Skeletal muscle tissue (tissue), 4 donors: Measurements from ENCODE around the gene PFKL. TPM values are rescaled to one million over a fixed set of nuclear protein-coding genes. Genes with fewer than 3 reads are reported as not detected.
"Not testable (repeated sequence)": the region's sequence is repeated elsewhere in the genome, so short reads cannot be mapped to it uniquely, and the experiment has no call there.

Experiments
- H3K27ac ChIP-seq: one replicate; pipeline ENCODE4 v1.7.0; 2013; ENCODE audit warnings: mild to moderate bottlenecking, low read depth, low read length, inconsistent platforms
- H3K27me3 ChIP-seq, 3 donors: one replicate each; pipeline ENCODE4 v1.7.0; 2013; ENCODE audit warnings: low read length in 3 of 3; ENCODE audit not compliant: control insufficient read depth in 3 of 3, insufficient read depth in 3 of 3
- H3K36me3 ChIP-seq, 3 donors: one replicate each; pipeline ENCODE4 v1.7.0; 2013; ENCODE audit warnings: low read length in 3 of 3; ENCODE audit not compliant: control insufficient read depth in 3 of 3, insufficient read depth in 3 of 3
- H3K4me1 ChIP-seq, 3 donors: one replicate each; pipeline ENCODE4 v1.7.0; 2013; ENCODE audit warnings: low read length in 3 of 3, mild to moderate bottlenecking in 3 of 3; ENCODE audit not compliant: control insufficient read depth in 3 of 3, insufficient read depth in 3 of 3
- H3K4me3 ChIP-seq, 3 donors: one replicate each; pipeline ENCODE4 v1.7.0; 2013; ENCODE audit warnings: low read length in 3 of 3
- H3K9ac ChIP-seq, 3 donors: one replicate each; pipeline ENCODE4 v1.7.0; 2013; ENCODE audit warnings: low read length in 3 of 3, mild to moderate bottlenecking in 3 of 3, moderate library complexity in 2 of 3, low read depth in 1 of 3
- H3K9me3 ChIP-seq, 3 donors: one replicate each; pipeline ENCODE4 v1.7.0; 2013; ENCODE audit warnings: low read length in 3 of 3; ENCODE audit not compliant: control insufficient read depth in 3 of 3
- total RNA-seq: library from RNA; depleted of rRNA; stranded (reverse); fragments of >200 nt; gene quantifications from one replicate; pipeline ENCODE4 v1.2.3, GENCODE V29; 2014
- donor health status: Osteomylitis.

The PFKL gene
- total RNA-seq, 1 donor from 2014 or later = 72.0 TPM

DNA sequence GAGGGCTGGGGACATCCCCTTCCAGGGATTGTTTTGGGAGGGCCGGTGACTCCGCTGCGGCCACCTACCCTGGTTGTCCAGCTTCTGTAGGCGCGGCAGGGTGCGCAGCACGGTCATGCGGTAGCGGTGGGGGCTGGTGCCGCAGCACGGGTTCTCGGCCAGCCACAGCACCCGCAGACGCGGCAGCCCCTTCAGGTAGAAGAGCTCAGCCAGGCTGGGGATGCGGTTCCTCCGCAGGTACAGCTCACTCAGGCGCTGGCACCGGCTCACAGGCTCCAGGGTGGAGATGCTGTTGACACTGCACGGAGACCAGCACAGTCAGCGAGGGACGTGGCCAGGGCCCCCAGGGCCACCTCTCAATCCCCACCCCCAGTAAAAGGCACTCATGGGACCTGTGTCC is 33.1 kb downstream of the PFKL start:
- no peak overlapping the region for H3K9ac ChIP-seq
- no peaks in the 10 kb centered on the region for H3K9me3 ChIP-seq
- no peaks in the 10 kb centered on the region for H3K27me3 ChIP-seq
- H3K36me3 ChIP-seq = peaks cover 8 to 13% (median 13%) of the 10 kb centered on the region in 3 donors
- H3K4me3 ChIP-seq = no peak overlapping the region
- H3K27ac ChIP-seq = no peak overlapping the region
- H3K4me1 ChIP-seq = peaks cover 1 to 7% (median 4%) of the 10 kb centered on the region in 3 donors

DNA sequence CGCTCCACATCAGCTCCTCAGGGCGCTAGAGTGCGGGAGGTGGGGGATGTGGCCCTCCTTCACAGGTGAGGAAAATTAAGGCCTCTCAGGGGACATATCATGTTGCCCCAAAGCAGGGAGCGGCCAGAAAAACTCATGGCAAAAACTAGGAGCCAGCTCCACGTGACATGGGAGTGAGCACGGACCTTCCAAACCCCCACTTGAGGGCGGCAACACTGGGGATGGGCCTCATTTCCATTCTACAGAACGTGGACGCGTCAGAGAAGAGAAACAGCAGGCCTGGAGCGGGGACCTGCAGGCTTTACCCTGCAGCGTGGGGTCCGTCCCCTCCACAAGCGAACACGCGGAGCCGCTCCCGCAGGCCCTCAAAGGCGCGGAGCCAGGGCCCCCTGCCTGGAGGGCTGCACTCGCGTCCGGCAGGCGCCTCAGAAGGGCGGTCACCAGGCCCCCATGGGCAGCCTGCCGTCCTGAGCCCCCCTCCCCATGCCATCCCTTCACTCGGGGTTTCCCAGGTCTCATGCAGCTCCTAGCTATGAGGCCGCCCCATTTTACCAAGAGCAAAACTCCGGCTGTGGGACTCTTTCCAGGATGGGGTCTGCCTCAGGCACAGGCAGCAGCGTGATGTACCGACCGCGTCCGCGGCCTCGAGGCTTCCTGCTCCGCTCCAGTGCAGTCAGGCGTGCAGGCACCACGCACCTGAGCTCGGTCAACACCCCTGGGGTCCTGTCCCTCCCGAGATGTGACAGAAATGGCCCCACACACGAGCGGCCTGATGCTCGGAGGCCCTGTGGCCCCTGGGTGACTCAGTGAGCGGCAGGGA is 33.9 kb downstream of the PFKL start:
- no peak overlapping the region for H3K9ac ChIP-seq
- peaks cover 8 to 13% (median 13%) of the 10 kb centered on the region in 3 donors for H3K36me3 ChIP-seq
- H3K9me3 ChIP-seq = no peaks in the 10 kb centered on the region
- no peaks in the 10 kb centered on the region for H3K27me3 ChIP-seq
- no peak overlapping the region for H3K27ac ChIP-seq
- H3K4me1 ChIP-seq = peaks cover 6 to 12% (median 8%) of the 10 kb centered on the region in 3 donors
- H3K4me3 ChIP-seq = no peak overlapping the region

DNA sequence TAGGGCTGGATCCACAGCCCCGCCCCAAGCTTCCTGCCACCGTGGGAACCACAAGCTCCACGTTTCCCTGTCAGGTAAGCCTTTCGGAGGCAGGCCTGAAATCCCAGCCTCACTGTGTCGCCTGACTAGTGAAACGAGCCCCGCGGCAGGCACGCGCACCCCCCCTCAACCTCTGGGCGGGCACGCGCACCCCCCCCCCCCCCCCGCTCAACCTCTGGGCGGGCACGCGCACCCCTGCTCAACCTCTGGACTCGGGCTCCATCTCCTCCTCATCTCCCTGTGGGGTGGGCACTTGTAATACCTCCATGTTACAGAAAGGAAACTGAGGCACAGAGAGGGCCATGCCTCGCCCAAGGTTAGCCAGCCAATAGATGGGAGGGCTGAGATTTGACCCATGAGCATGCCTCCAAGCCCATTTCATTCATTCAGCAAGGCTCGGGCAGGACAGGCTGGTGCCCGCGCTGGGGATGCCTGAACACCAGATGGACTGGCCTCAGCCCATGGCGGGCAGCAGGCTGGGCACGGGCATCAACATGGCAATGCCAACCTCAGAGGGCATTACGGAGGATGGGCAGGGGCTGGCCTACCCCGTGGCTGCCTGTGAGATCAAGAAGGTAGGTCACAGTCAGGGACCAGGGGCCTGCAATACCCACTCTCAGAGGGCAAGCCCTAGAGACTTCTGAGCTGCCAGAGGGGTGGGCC is 34.6 kb downstream of the PFKL start:
- H3K9me3 ChIP-seq = no peaks in the 10 kb centered on the region
- no peak overlapping the region for H3K9ac ChIP-seq
- peaks cover 8 to 13% (median 13%) of the 10 kb centered on the region in 3 donors for H3K36me3 ChIP-seq
- no peak overlapping the region for H3K4me3 ChIP-seq
- no peaks in the 10 kb centered on the region for H3K27me3 ChIP-seq
- H3K4me1 ChIP-seq = peaks cover 6 to 12% (median 10%) of the 10 kb centered on the region in 3 donors
- H3K27ac ChIP-seq = no peak overlapping the region

DNA sequence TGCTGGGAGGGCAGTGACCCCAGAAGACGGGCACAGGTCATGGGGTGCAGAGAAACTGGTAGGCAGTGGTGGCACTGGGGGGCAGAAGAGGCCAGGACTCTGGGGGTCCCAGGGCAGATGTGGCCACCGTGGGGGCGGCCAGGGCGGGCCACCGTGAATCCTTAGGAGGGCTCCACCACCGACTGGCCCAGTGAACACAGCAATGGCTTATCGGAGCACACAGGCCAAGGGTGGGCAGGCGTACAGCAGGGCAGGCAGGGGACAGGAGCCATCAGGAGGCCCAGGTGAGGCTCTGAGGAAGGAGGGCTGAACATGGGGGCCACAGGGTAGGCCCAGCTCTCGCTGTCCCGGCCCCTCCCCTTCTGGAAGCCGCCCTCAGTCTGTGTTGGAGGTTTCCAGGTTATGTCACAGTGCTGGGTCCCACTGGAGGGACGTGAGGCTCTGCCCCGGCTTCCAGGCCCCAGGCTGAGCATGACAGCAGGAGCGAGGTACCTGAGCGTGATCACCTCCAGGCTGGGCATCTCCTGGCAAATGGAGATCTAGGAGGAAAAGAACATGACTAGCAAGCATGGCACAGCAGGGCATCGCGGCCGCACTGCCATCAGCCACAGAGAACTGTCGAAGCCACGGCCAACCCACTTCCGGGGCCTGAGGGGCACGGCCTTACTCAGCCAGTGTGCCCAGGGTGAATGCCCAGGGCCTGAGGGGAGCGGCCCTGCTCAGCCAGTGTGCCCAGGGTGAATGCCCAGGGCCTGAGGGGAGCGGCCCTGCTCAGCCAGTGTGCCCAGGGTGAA is 35.6 kb downstream of the PFKL start:
- no peak overlapping the region for H3K9ac ChIP-seq
- H3K36me3 ChIP-seq = peaks cover 8 to 13% (median 13%) of the 10 kb centered on the region in 3 donors
- H3K4me3 ChIP-seq = no peak overlapping the region
- H3K9me3 ChIP-seq = no peaks in the 10 kb centered on the region
- H3K27ac ChIP-seq = no peak overlapping the region
- peaks cover 12 to 18% (median 17%) of the 10 kb centered on the region in 3 donors for H3K4me1 ChIP-seq
- no peaks in the 10 kb centered on the region for H3K27me3 ChIP-seq

DNA sequence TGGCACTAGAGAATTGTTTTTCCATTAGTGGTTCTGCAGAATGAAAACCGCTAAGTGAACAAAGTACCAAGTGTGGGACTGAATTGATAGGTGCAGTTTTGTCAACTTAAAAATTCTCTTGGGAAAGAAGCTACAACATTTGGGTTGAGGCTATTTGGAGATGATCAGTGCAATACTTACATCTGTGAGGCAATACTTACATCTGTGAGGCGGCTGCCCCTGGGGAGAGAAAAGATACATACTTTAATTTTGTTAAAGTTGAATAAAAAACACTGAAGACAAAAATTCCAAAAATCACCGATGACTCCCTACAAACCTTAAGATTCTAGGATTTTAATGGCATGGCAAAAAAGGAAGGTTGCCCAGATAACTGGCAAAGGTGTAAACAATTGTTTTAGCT is 37.6 kb downstream of the PFKL start:
- Histone ChIP-seq H3K9ac (peak overlapping the region in 1 of 3 donors; percentile 86), H3K9me3 (no peaks in the 10 kb centered on the region), H3K36me3 (peaks cover 4 to 13% (median 13%) of the 10 kb centered on the region in 3 donors), H3K27ac (no peak overlapping the region), H3K4me3 (peak overlapping the region in 1 of 3 donors; percentile 71), H3K27me3 (no peaks in the 10 kb centered on the region), H3K4me1 (peaks cover 12 to 17% (median 15%) of the 10 kb centered on the region in 3 donors)

DNA sequence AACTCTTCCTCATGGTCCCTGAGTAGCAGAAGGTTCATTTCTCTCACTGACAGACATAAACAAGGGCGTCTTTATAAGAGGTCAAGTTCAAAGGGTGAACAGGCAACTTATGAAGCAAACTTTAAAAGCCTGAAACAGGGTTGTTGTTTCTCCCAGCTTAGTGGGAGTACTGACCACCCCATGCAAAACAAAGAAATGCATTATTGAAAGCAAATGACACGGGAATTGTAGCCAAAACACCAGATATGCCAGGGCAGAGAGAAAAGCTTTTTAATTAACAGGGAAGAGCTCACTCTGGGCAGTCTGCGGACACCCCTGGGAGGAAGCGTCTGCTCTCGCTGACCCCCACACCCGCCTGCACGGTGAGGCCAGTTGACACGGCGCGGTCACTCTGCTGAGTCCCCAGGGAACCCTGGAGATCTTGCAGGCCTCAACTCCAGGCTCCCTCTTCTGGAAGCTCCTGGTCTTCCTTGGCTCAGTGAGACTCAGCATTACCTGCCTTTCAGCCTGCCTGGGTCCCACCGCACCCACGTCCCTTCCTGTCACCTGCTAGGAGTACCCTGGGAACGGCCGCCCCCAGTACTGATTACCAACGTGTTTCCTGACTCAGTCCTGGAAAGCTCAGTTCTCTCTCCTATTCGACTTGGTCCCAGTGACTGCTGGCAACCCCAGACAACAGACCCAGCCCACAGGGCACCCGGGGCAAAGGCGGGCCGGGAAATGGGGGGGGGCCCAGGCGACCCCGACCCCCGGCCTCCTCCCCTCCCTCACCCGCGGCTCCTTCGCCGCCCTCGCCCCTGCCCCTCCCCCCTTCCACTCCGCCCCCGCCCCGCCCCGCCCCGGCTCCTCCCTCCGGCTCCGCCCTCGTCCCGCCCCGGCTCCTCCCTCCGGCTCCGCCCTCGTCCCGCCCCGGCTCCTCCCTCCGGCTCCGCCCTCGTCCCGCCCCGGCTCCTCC is 38.4 kb downstream of the PFKL start:
- Histone ChIP-seq H3K4me3 (peak overlapping the region; percentile 71 to 81 (median 81)), H3K27me3 (no peaks in the 10 kb centered on the region), H3K9ac (peak overlapping the region; percentile 68 to 86 (median 81)), H3K9me3 (no peaks in the 10 kb centered on the region), H3K4me1 (peaks cover 12 to 17% (median 15%) of the 10 kb centered on the region in 3 donors), H3K27ac (peak overlapping the region; percentile 77), H3K36me3 (peaks cover 4 to 13% (median 12%) of the 10 kb centered on the region in 3 donors)

DNA sequence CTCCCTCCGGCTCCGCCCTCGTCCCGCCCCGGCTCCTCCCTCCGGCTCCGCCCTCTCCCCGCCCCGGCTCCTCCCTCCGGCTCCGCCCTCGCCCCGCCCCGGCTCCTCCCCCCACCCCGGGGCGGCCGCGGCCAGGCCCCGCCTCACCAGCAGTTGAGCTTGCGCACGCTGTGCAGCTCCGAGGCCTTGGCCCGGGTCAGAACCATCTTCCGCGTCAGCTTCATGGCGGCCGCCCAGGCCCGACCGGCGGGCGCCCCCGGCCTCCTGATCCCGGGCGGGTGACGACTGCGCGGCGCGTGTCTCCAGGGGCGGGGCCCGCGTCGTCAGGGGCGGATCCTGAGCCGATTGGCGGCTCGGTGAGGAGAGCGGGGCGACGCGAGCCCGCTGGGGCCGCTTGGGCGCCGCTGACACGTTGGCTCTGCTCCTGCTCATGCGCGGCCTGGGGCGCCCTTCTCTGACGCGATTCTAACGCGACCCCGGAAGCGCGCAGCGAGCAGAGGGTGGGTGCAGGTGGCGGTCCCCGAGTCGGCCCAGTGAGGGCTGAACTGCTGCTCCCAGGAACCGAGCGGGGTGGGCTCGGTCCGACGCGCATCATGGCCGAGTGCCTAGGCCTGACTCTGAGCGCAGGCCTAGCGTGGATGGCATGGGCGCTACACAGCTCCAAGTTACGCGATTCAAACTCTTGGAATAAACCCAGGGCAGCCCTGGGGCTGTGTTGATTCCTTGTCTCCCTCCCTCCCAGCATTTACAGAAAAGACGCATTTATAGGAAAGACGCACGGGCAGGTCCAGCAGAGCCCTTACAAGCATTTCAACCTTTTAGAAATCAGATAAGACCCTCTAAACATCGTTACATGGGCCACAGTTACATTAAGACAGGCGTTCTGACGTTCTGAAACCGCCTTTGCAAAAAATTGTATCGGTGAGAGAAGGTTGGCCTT is 39.4 kb downstream of the PFKL start, which contains the start of gene CFAP410:
Gene CFAP410 (minus strand): TSS at position 420 of the 940 bp plus-strand sequence. CDS start 196 bp downstream, at position 224.
- peak within 1 kb of the TSS; percentile 94 for H3K27ac ChIP-seq
- peak within 1 kb of the TSS; percentile 99 to 100 (median 99) for H3K4me3 ChIP-seq
- peaks cover 4 to 13% (median 12%) of the 10 kb centered on the region in 3 donors for H3K36me3 ChIP-seq
- peaks cover 0 to under 1% (median 0%) of the 10 kb centered on the region in 3 donors for H3K27me3 ChIP-seq
- H3K4me1 ChIP-seq = peaks cover 12 to 17% (median 15%) of the 10 kb centered on the region in 3 donors
- no peaks in the 10 kb centered on the region for H3K9me3 ChIP-seq
- peak within 1 kb of the TSS; percentile 92 to 98 (median 97) for H3K9ac ChIP-seq

DNA sequence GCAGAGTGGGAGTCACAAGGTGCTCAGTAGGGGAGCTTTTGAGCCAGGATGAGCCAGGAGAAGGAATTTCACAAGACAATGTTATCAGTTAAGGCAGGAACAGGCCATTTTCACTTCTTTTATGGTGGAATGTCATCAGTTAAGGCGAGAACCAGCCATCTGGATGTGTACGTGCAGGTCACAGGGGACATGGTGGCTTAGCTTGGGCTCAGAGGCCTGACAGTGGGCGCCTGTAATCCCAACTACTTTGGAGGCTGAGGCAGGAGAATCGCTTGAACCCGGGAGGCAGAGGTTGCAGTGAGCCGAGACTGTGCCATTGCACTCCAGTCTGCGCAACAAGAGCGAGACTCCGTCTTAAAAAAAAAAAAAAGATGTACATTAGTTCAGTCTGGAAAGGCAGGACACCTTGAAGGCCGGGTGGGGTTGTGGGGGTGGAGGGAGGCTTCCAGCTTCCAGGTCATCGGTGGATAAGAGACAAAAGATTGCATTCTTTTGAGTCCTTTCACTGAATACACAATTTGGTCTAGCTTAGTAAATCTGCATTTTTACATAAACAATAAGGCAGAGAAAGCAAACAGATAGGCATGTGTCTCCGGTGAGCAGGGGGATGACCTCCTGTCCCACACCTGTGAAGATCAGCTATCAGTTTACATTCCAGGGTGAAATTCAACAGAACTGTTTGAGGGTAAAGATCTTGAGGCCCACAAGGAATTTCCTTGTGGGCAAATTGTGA is 42.0 kb downstream of the PFKL start:
- H3K27me3 ChIP-seq = peaks cover 9 to 16% (median 16%) of the 10 kb centered on the region in 3 donors
- H3K27ac ChIP-seq, H3K9me3 ChIP-seq, H3K36me3 ChIP-seq, H3K9ac ChIP-seq, H3K4me3 ChIP-seq: not testable (repeated sequence)
- peaks cover 12 to 17% (median 15%) of the 10 kb centered on the region in 3 donors for H3K4me1 ChIP-seq
